ENCODE results near the gene NRXN3. TPM values are rescaled to one million over a fixed set of nuclear protein-coding genes. Genes with fewer than 3 reads are reported as not detected.

Gene NRXN3
- total RNA-seq, 1 donor from 2014 or later: 18.0 TPM

GRCh38 chr14:78972440-78972839 lies 802.3 kb downstream of the NRXN3 start:
- FAIRE-seq: no peak
- Histone ChIP-seq H3K27ac (ENCODE audit: low read depth, low read length) (no peak overlapping the region), H3K9ac (ENCODE audit: low read length) (no peak overlapping the region), H3K4me2 (ENCODE audit: low read length) (no peak overlapping the region), H3K79me2 (ENCODE audit: insufficient read depth, low read length) (no peaks in the 10 kb centered on the region), H3K36me3 (ENCODE audit: insufficient read depth, low read length) (no peaks in the 10 kb centered on the region), H2AFZ (ENCODE audit: low read depth, low read length) (no peak overlapping the region), H3K27me3 (ENCODE audit: insufficient read depth, low read length) (no peaks in the 10 kb centered on the region), H3K4me1 (ENCODE audit: insufficient read depth, low read length) (peaks cover 29% of the 10 kb centered on the region), H4K20me1 (ENCODE audit: insufficient read depth, low read length) (no peaks in the 10 kb centered on the region), H3K9me3 (ENCODE audit: insufficient read depth, low read depth, low read length) (no peaks in the 10 kb centered on the region), H3K4me3 (ENCODE audit: insufficient read depth, low read depth, low read length) (no peak overlapping the region)
- Mint-ChIP-seq H3K36me3 (ENCODE audit: low read depth, unreplicated experiment) (no peaks in the 10 kb centered on the region), H3K27ac (ENCODE audit: unreplicated experiment) (no peak overlapping the region), H3K27me3 (ENCODE audit: low read depth, unreplicated experiment) (no peaks in the 10 kb centered on the region), H3K4me1 (ENCODE audit: low read depth, unreplicated experiment) (peaks cover 6% of the 10 kb centered on the region), H3K4me3 (ENCODE audit: unreplicated experiment) (no peak overlapping the region), H3K9me3 (ENCODE audit: unreplicated experiment) (no peaks in the 10 kb centered on the region)
- TF ChIP-seq EZH2 (IDR thresholded peaks at IDR 0.05; ENCODE audit: insufficient read depth, low read length): no peak
- no peak for DNase-seq (ENCODE audit: low read depth)

- no peak overlapping the region for H3K27ac Mint-ChIP-seq (ENCODE audit: unreplicated experiment)
- H3K27me3 ChIP-seq (ENCODE audit: insufficient read depth, low read length): no peaks in the 10 kb centered on the region
- no peaks in the 10 kb centered on the region for H3K9me3 ChIP-seq (ENCODE audit: insufficient read depth, low read depth, low read length)
- peaks cover 7% of the 10 kb centered on the region for H3K4me1 ChIP-seq (ENCODE audit: insufficient read depth, low read length)
- H3K4me3 ChIP-seq (ENCODE audit: insufficient read depth, low read depth, low read length): no peak overlapping the region
- H3K9ac ChIP-seq (ENCODE audit: low read length): no peak overlapping the region
- no peaks in the 10 kb centered on the region for H3K36me3 Mint-ChIP-seq (ENCODE audit: low read depth, unreplicated experiment)
- peak overlapping the region; percentile 3 for H3K4me2 ChIP-seq (ENCODE audit: low read length)
- no peak overlapping the region for H3K4me3 Mint-ChIP-seq (ENCODE audit: unreplicated experiment)
- no peaks in the 10 kb centered on the region for H3K4me1 Mint-ChIP-seq (ENCODE audit: low read depth, unreplicated experiment)
- no peaks in the 10 kb centered on the region for H4K20me1 ChIP-seq (ENCODE audit: insufficient read depth, low read length)
- no peaks in the 10 kb centered on the region for H3K36me3 ChIP-seq (ENCODE audit: insufficient read depth, low read length)
- no peak for FAIRE-seq
- peak overlapping the region; percentile 37 for H3K27ac ChIP-seq (ENCODE audit: low read depth, low read length)
- H3K79me2 ChIP-seq (ENCODE audit: insufficient read depth, low read length): no peaks in the 10 kb centered on the region
- no peaks in the 10 kb centered on the region for H3K9me3 Mint-ChIP-seq (ENCODE audit: unreplicated experiment)
- DNase-seq (ENCODE audit: low read depth): peak; percentile 91
- TF ChIP-seq CTCF (IDR thresholded peaks at IDR 0.05; ENCODE audit: insufficient read depth, low read depth, low read length): no peak
- no peak for TF ChIP-seq EZH2 (IDR thresholded peaks at IDR 0.05; ENCODE audit: insufficient read depth, low read length)
- H3K27me3 Mint-ChIP-seq (ENCODE audit: low read depth, unreplicated experiment): no peaks in the 10 kb centered on the region
- H2AFZ ChIP-seq (ENCODE audit: low read depth, low read length): no peak overlapping the region
Measured at GRCh38 chr14:78974691-78975090, 804.5 kb downstream of the NRXN3 start.

- DNase-seq (ENCODE audit: low read depth): no peak
- Histone ChIP-seq H3K9ac (ENCODE audit: low read length) (no peak overlapping the region), H4K20me1 (ENCODE audit: insufficient read depth, low read length) (no peaks in the 10 kb centered on the region), H3K4me1 (ENCODE audit: insufficient read depth, low read length) (peaks cover 4% of the 10 kb centered on the region), H3K36me3 (ENCODE audit: insufficient read depth, low read length) (no peaks in the 10 kb centered on the region), H3K27me3 (ENCODE audit: insufficient read depth, low read length) (no peaks in the 10 kb centered on the region), H3K79me2 (ENCODE audit: insufficient read depth, low read length) (no peaks in the 10 kb centered on the region), H3K4me2 (ENCODE audit: low read length) (no peak overlapping the region), H2AFZ (ENCODE audit: low read depth, low read length) (no peak overlapping the region), H3K4me3 (ENCODE audit: insufficient read depth, low read depth, low read length) (no peak overlapping the region), H3K9me3 (ENCODE audit: insufficient read depth, low read depth, low read length) (no peaks in the 10 kb centered on the region), H3K27ac (ENCODE audit: low read depth, low read length) (no peak overlapping the region)
- TF ChIP-seq CTCF (IDR thresholded peaks at IDR 0.05; ENCODE audit: insufficient read depth, low read depth, low read length) (no peak), EZH2 (IDR thresholded peaks at IDR 0.05; ENCODE audit: insufficient read depth, low read length) (no peak)
- H3K27me3 Mint-ChIP-seq (ENCODE audit: low read depth, unreplicated experiment): no peaks in the 10 kb centered on the region
- H3K4me1 Mint-ChIP-seq (ENCODE audit: low read depth, unreplicated experiment): no peaks in the 10 kb centered on the region
- H3K4me3 Mint-ChIP-seq (ENCODE audit: unreplicated experiment): no peak overlapping the region
- no peaks in the 10 kb centered on the region for H3K36me3 Mint-ChIP-seq (ENCODE audit: low read depth, unreplicated experiment)
- FAIRE-seq: no peak
- H3K27ac Mint-ChIP-seq (ENCODE audit: unreplicated experiment): no peak overlapping the region
- H3K9me3 Mint-ChIP-seq (ENCODE audit: unreplicated experiment): no peaks in the 10 kb centered on the region
Measured at GRCh38 chr14:78975734-78976133, 805.6 kb downstream of the NRXN3 start.

Data from astrocyte (in vitro differentiated cells and primary cell).